ENCODE measurements around the gene OR10H4.

- TF ChIP-seq CTCF (IDR thresholded peaks at IDR 0.05) (no peak), POLR2A (IDR thresholded peaks at IDR 0.05) (no peak)
Measured at GRCh38 chr19:15974856-15975255, 26.0 kb downstream of the OR10H4 start.

All from right lobe of liver (tissue), 4 donors.